NCI-H1930 (cell line): Measurements from ENCODE around the gene PDE4DIP.
"Not testable (repeated sequence)": the region's sequence is repeated elsewhere in the genome, so short reads cannot be mapped to it uniquely, and the experiment has no call there.

ENCODE experiments used
- DNase-seq, 2 experiments: peaks; one replicate each; lab custom pipeline; 2025; lab: John Stamatoyannopoulos, UW

The PDE4DIP gene

DNA sequence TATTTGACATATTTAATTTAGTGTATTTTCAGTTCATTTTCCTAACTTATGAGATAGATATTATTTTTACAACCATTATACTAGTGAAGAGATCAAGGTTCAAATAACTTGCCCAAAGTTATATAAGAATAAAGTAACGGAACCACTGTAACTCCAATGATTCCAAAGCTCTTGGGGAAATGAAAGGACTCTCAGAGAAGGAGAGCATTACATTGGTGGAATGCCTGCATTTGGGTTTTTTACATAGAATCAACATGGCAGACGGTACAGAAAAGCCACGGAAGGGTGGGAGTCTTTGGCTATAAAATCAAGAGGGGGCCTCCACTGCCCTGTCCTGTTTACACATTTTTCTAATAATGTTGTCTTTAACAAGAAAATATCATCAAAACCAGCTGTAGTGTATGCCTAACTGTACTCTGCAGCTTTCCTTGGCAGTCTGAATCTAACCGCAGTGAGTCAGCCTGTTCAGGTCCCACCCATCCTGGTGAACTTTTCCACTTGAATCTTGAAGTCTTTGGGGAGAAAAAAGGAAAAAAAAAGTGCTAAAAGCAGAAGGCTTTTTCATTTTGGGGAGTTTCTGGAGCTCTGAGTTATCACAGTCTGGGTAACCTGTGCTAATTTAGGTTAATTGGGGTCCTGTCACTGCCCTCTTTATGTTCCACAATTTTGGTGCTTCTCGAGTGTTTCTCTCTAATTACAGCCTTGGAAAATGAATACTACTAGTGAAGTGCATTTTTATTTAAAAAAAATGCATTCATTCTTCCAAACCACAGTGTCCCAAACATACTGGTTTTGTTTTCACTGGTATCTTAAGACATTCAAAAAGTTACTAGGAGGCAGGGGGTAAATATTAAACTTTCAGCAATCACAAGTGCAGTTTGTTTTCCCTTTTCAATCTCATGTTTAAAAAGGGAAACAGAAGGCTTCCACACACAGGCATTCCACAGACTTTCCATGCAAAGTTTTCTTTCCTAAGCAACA is 30.5 kb downstream of the PDE4DIP start:
- DNase-seq: not testable (repeated sequence)

DNA sequence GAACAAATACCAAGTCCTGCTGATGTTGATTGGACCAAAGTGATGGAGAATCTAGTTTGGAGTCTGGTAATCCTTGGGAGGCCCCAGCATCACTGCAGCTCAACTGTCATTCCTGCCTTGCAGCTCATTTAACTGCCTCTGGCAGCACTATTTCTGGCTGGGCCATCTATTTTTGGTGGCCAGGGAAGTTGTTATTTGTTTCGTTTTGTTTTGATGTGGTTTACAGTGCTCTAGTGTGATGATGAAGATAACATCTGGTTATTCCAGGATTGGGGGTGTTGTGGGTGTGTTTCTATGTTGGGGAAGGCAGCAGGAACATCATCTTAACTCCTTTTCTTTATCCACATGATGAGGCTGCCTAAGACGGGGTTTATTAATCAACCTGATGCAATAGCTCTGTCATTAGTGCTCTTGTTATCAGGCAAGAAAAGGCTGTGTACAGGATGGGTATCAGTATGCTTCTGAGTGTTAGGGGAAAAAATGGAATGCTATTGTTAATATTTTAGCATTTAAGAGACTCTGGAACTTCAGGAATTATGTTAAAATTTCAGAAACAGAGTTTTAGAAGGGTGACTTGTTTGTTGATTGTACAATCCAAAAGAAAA is 35.7 kb downstream of the PDE4DIP start:
- DNase-seq: not testable (repeated sequence)

DNA sequence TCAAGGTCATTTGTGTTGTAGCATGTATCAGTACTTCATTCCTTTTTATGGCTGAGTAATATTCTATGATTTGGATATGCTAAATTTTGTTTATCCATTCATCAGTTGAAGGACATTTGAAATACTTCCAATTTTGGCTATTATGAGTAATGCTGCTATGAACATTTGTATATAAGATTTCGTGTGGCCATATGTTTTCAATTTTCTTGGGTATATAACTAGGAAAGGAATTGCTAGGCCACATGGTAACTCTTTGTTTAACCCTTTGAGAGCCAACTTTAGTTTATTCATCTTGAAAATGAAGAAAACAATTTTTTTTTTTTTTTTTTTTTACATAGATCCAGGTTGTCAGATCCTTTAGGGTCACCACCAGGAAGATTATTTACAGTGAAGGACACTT is 37.0 kb downstream of the PDE4DIP start:
- DNase-seq: not testable (repeated sequence)

DNA sequence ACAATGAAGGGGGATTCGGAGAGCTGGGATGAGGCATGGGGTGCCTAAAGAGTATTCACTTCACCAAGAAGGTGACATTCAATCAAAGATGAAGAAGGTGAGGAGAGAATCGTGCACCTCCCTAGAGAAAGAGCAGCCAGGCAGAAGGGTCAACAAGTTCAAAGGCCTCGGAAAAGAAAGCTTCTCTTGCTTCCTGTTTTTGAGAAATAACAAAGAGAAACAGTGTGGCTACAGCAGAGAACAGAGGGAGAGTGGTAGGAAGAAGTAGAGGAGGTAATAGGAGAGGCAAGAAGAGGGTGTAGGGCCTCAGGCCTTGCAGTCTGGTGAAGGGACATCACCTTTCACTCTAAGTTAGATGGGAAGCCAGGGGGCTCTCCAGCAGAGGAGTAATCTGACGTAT is 41.0 kb downstream of the PDE4DIP start:
- not testable (repeated sequence) for DNase-seq

DNA sequence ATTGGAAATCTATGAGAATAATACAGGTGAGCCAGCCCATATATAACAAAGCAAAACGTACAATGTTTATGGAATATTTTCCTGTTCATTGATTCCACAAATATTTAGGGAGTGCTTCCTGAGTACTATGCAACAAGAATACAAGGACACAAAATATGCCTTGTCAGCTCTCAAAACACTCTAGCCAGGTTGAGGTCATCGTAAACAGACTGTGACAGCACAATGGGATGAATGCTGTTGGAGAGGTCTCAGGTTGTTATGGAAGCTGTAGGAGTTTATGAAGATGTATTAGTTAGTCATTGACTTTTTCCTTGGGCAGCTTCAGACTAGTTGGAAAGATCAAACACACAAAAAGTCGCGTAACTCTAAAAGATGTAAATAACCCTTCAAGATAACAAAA is 42.1 kb downstream of the PDE4DIP start:
- not testable (repeated sequence) for DNase-seq

DNA sequence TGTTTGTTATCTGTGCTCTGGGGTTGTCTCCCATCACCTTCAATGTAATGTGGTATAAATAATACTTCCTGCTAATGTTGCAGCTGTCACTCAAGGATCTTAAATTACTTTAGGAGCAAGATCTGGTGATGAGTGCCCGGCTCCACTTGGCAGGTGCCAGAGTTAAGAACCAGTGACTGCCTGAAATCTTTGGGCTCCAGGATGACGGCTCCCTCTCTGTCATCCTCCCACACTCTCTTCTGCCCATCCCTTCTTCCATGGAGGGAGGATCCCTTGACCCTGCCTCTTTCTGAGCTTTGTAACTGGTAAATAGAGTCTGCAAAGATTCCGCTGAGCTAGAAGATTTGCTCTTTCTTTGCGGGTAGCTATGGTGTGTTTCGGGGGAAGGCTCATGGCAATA is 44.4 kb downstream of the PDE4DIP start:
- DNase-seq: not testable (repeated sequence)

DNA sequence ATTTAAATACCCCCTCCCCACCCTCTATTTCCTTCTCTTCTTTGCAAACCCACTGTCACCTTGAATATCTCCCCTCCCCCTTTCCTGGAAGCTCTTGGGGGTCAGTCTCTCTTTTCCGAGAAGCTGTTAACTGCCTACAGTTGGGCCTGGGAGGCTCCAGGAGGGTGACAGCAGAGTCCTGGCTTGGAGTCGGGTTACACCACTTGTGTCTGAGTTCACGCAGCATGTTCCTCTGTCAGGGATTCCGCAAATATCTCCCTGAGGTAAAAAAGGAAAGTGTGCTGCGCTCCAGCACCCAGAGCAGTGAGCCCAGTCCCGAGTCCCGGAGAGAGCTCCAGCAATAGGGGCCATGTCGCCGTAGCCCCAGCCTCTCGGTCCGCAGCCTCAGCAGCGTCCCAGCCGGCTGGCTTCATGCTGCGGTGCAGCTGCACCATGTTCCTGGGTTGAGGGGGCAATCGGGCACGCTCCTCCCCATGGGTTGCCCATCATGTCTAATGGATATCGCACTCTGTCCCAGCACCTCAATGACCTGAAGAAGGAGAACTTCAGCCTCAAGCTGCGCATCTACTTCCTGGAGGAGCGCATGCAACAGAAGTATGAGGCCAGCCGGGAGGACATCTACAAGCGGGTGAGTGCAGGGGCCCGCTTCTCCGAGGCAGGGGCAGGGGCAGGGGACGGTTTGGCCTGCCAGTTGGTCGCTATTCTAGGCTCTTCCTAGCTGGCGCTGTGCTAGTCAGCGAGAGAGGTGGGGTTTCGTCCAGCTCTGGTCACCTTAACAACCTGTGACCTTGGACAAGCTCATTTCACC is 45.2 kb downstream of the PDE4DIP start:
- DNase-seq: not testable (repeated sequence)

DNA sequence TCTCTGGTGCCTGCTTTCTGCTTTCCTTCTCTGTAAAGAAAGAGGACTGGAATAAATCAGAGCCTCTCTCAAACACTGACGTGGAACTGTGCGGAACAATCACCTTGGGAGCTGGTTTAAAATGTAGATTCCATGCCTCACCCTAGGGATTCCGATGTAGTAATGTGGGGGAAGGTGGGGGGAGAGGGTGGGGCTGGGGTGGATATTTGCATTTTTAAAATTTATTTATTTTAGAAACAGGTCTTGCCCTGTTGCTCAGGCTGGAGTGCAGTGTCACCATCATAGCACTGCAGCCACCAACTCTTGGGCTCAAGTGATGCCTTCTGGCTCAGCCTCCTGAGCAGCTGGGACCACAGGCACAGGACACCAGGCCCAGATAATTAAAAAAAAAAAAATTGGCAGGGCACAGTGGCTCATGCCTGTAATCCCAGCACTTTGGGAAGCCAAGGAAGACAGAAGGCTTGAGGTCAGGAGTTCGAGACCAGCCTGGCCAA is 45.9 kb downstream of the PDE4DIP start:
- DNase-seq: not testable (repeated sequence)

DNA sequence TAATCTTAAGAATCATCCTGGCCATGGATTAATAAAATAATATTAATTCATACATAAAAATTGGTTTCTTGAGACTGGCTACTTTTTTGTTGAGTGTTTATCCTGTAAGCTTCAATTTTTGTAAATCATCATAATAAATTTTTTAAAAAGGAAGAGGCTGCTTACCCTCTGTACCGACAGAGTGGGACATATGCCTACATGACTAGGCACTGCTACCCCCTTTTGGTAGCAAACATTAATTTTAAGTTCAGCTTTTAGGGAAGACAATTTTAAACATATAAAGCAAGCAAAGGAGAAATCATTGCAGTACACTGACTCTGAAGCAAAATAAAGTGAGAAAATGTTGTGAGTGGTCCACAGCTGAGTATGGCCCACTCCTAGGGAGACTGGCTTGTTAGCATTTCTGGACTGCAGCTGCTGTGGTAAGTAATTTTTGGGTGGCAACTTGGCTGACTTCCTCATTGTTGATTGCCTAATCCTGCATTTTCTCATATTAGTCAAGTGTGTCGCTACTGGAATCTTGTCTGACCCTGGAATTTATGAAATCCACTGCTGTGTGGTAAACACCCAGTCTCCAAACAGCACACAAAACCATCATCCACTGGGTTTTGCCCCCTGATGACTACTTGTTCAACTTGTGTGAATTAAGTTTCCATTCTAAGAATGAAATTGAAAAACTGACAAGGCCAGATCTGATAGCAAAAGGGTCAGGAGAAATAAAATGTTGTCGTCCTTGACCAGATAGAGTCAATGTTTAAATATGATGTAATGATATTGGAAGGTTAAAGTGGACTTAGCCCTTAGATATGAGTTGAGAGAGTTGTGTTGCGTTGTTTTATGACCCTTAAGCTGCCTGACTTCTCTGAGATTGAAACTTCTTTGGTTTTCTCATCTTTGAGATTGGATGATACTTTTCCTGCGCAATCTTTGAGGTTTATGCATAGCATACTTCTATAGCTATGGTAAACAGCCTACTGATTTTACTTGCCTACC is 50.4 kb downstream of the PDE4DIP start:
- DNase-seq: not testable (repeated sequence)

DNA sequence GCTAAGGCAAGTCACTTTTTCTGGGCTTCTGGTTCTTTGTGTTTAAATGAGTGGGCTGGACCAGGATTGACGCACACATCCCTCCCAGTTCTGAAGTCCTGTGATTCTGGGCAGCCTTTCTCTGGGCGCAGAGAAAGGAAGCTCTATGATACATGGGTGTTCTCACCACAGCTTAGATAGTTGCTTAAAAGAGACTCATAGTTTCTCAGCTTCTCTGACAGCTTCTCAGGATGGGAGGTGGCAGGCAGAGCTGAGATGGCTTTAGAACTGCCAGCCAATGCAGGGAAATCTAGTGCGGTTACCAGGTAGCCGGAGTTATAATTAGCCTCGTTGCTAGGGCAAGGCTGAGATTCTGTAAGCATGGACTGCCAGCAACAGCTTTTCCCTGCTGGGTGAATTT is 55.8 kb downstream of the PDE4DIP start:
- DNase-seq: not testable (repeated sequence)

DNA sequence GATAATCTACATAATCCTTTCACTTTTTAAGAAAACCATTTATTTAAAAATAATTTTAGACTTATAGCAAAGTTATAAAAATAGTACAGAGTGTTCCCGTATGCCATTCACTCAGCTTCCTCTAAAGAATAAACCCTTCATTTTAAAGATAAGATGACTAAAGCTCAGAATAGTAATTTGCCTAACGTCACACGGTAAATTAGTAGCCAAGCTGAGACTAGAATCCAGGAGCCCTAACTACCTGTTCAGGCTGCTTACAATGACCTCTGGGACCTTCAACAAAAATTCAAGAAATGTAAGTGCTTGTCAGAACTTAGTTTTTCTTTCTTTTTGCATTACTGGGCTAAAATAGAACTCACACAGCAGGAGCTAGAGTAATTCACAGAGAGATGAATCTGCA is 56.5 kb downstream of the PDE4DIP start:
- not testable (repeated sequence) for DNase-seq

DNA sequence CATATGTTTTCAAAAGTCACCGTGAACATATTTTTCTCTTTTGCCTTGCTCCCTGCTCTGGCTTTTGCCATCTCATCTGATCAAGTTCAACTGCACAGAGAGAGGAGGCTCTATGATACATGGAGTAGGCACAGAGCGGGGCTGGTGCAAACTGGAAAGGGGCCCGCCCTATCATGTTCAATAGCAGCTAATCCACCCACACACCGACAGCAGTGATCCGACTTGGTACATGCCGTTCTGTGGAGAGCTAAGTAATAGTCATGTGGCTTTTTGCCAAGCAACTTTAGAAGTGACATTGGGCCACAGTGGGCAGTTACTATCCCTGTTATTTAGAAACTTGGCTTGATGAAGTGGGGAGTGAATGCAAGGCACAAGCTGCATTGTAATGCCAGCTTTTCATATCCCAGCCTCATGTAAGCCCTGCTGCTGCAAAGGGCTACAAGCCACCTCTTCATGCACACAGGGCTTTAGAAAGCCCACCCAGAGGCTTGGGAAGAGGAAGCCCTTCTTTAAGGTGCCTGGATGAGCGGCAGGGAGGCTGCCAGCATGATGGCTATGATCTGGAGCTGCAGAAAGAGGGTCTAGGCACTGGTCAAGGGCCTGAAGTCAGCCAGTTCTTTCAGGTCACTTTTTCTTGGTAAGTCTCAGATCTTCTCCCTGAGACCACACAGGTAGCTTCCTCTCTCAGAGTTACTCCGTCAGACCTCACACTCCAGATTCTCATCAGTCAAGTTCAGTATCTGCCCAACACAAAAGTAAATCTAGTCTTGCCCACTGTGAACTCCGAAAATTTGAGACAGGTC is 57.1 kb downstream of the PDE4DIP start:
- DNase-seq: not testable (repeated sequence)

DNA sequence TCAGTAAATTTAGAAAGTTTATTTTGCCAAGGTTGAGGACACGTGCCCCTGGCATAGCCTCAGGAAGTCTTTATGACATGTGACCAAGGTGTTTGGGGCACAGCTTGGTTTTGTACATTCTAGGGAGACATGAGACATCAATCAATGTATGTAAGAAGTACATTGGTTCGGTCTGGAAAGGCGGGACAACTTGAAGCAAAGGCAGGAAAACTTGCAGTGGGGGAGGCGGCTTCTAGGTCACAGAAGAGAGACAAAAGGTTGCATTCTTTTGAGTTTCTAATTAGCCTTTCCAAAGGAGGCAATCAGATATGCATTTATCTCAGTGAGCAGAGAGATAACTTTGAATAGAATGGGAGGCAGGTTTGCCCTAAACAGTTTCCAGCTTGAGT is 57.7 kb downstream of the PDE4DIP start:
- not testable (repeated sequence) for DNase-seq

DNA sequence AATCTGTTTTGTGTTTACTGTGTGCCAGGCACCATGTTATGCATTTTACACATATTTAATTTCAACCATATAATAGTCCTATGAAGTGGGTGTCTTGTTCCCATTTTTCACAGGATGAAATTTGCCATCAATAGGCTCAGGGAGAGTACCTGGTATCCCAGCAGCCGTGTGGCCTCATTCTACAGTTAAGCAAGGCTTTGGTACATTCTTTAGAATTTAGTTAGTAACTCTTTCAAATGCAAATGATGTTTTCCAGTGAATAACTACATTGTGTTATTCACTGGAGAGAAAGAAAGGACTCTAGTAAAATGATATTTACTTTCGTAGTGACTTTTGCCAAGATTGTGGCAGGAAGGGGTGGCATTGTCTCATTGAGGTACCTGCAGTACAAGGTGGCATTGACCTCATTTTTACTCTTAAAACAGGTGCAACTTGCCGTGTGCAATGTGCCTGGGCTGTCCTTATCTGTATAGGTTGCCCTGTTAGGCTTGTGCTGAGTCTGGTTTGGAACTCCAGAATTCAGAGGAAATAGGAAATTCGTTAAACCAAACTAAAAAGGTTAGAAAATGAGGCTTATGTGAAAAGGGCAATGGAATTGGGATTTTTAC is 65.1 kb downstream of the PDE4DIP start:
- not testable (repeated sequence) for DNase-seq

DNA sequence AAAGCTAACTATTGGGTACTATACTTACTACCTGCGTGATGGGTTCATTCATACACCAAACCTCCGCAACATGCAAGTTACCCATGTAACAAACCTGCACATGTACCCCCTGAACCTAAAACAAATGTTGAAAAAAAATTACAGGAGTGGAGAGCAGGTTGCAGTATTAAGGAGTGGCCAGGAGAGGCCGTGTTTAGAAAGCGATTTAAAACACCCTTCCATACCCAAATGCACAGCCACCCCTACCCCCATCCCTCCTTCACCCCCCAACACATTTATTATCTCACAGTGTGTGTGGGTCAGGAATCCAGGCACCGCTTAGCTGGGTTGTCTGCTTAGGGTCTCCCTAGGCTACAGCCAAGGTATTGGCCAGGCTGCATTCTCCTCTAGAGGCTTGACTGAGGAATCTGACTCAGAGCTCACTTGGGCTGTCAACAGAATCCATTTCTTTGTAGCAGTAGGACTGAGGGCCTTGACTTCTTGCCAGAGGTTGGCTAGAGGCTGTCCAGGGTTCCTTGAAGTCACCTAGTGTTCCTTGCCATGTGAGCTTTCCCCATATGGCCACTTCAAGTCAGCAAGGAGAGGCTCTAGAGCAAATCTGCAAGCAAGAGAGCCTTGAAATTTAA is 67.2 kb downstream of the PDE4DIP start:
- DNase-seq: not testable (repeated sequence)

DNA sequence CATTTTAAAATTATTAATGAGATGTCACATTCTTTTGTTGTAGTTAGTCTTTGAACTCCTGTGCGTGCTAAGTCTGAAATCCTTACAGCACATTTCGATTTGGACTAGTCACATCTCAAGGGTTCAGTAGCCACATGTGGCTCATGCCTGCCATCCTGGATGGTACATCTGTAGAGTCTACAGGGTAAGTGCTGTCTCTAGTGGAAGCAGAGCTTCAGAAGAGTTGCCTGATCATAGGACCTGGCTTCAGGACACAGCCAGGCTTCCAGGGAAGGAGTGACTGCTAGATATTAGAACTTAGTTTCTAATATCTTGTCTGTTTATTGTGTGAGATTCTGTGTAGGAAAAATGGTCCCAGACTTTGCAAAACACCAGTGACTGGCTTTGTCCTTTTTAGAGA is 72.0 kb downstream of the PDE4DIP start:
- DNase-seq: not testable (repeated sequence)

DNA sequence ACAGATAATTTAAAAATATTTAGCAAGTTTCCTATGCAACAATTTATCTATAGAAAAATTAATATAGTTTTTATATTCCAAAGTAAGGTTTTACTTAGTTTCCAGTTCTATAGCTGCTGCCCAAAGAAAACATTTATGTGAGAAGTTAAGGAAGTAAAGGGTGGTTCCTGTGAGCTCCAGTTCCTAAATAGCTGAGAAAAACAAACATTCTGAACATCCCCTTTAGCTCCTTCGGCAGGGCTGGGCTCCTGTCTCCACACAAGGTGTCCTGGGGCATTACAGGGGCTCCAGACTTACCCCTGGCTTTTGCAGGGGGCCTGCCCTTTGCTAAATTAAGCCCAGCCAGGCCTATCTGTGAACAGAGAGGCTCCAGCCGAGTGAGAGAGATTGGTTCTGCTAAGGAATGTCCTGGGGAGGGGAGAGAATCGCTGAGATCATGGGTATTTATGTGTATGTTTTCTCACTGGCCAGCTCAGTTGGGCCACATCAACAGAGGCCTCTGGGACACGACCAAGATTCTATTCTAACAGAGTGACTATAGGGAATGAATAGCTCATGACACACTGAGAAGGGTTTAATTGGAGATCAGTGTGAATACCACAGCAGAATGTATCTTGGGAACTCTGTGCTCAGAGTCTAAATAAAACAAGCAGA is 72.6 kb downstream of the PDE4DIP start:
- DNase-seq: not testable (repeated sequence)

DNA sequence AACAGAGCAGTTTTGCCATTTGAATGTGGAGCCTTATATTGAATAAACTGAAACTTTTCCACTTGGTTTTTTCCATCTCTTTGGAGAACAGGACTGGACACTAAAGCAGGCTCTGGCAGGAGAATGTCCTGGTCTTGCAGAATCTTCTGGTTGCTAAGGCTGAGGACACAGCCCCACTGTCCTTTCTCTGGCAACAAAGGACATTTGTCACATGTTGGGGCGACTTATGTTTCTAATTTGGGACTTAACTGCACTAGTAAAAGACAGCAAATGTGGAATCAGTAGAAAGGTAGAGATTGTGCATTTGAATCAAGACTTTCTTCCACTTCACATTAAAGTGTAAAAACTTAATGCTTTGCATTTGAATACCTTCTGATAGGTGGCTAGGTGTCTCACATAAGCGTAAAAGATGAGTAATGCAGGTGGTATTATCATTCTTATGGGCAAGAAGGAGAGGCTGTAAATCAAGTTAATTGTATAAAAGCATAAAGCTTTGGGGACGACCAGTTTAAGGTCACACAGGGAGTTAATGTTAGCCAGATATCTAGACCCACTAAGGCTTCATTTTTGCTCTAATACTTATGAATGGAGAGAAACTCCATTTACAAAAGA is 74.7 kb downstream of the PDE4DIP start:
- not testable (repeated sequence) for DNase-seq
